B cell (primary cell): ENCODE results near the gene FBXO44. TPM values are rescaled to one million over a fixed set of nuclear protein-coding genes. Genes with fewer than 3 reads are reported as not detected.

Experiments used
- ATAC-seq: fragments of 200-7000 bp; cut with Tn5 transposase; one replicate; pipeline ENCODE4 v1.10.0; 2021; ENCODE audit warnings: low read depth, mild to moderate bottlenecking, moderate number of reproducible peaks, moderate library complexity
- CTCF ChIA-PET: fragments of 350-600 bp; sonication (Branson Sonifier 250); formaldehyde crosslinking; loops from one replicate; lab custom pipeline; 2021; ENCODE audit warnings: antibody characterized with exemption, inconsistent platforms; lab: Charles Lee
- POLR2A ChIA-PET: fragments of 350-600 bp; sonication (Branson Sonifier 250); formaldehyde crosslinking; loops from one replicate; lab custom pipeline; 2021; ENCODE audit warnings: antibody characterized with exemption; lab: Charles Lee
- DNase-seq: peaks from one replicate; pipeline ENCODE4 v3.0.0; 2013
- H2AFZ ChIP-seq: 2 replicates; pipeline ENCODE4 v1.6.1; 2012; ENCODE audit warnings: mild to moderate bottlenecking, low read depth, low read length; ENCODE audit not compliant: insufficient read depth, poor library complexity, severe bottlenecking
- H3K27ac ChIP-seq, 2 donors: 1 replicate in 1 of 2; 2 replicates in 1 of 2; pipeline ENCODE4 v1.5.1; 2012 to 2013; ENCODE audit warnings: low read length in 2 of 2, mild to moderate bottlenecking in 2 of 2, moderate library complexity in 1 of 2
- H3K27me3 ChIP-seq, 4 experiments: fragments of 200-600 bp in 1 of 4; sonication (generic) in 1 of 4; replicated peaks in 1 of 4; 1 replicate in 2 of 4; 2 replicates in 2 of 4; pipeline versions ENCODE4 v1.6.1 to v1.7.0; 2013 to 2016; ENCODE audit warnings: low read length in 3 of 4, mild to moderate bottlenecking in 2 of 4, mixed read lengths in 1 of 4, moderate library complexity in 1 of 4; ENCODE audit not compliant: insufficient read depth in 4 of 4, control insufficient read depth in 3 of 4; ENCODE audit errors: control extremely low read depth in 1 of 4
- H3K36me3 ChIP-seq, 2 experiments: replicated peaks in 1 of 2; 1 replicate in 1 of 2; 2 replicates in 1 of 2; pipeline versions ENCODE4 v1.6.1 to v1.7.1; 2013; ENCODE audit warnings: low read length in 1 of 2; ENCODE audit not compliant: insufficient read depth in 2 of 2, control insufficient read depth in 1 of 2; ENCODE audit errors: control extremely low read depth in 1 of 2, extremely low read depth in 1 of 2
- H3K4me1 ChIP-seq, 2 donors: fragments of 200-600 bp in 1 of 2; sonication (generic) in 1 of 2; 1 replicate in 1 of 2; 2 replicates in 1 of 2; pipeline versions ENCODE4 v1.5.1 to v1.6.1; 2013 to 2017; ENCODE audit warnings: low read length in 2 of 2; ENCODE audit not compliant: control insufficient read depth in 2 of 2, insufficient read depth in 2 of 2
- H3K4me2 ChIP-seq: replicated peaks from 2 replicates; pipeline ENCODE3; 2012; ENCODE audit warnings: mild to moderate bottlenecking, low read depth, low read length; ENCODE audit not compliant: poor library complexity, severe bottlenecking
- H3K4me3 ChIP-seq, 5 experiments: fragments of 200-600 bp in 1 of 5; sonication (generic) in 1 of 5; 1 replicate in 3 of 5; 2 replicates in 2 of 5; pipeline versions ENCODE4 v1.5.1 to v1.7.0; 2011 to 2016; ENCODE audit warnings: low read length in 4 of 5, mild to moderate bottlenecking in 4 of 5, low read depth in 2 of 5, control low read depth in 1 of 5, moderate library complexity in 1 of 5; ENCODE audit not compliant: insufficient read depth in 1 of 5; ENCODE audit errors: control extremely low read depth in 1 of 5, extremely low read depth in 1 of 5
- H3K79me2 ChIP-seq: fragments of 200-600 bp; sonication (generic); one replicate; pipeline ENCODE4 v1.6.0; 2016; ENCODE audit warnings: low read length; ENCODE audit not compliant: control insufficient read depth, insufficient read depth
- H3K9ac ChIP-seq: fragments of 200-600 bp; sonication (generic); 2 replicates; pipeline ENCODE4 v1.6.1; 2017; ENCODE audit warnings: mild to moderate bottlenecking, low read length, moderate library complexity
- H3K9me3 ChIP-seq, 3 donors: one replicate each; pipeline versions ENCODE4 v1.6.1 to v1.7.1; 2013; ENCODE audit warnings: low read length in 2 of 3; ENCODE audit not compliant: control insufficient read depth in 2 of 3, insufficient read depth in 1 of 3; ENCODE audit errors: control extremely low read depth in 1 of 3
- H4K20me1 ChIP-seq: 2 replicates; pipeline ENCODE4 v1.6.0; 2012; ENCODE audit warnings: mild to moderate bottlenecking, low read length; ENCODE audit not compliant: insufficient read depth, control insufficient read depth, poor library complexity, severe bottlenecking
- H3K27ac Mint-ChIP-seq: one replicate; pipeline ENCODE4 v1.8.0; 2021; ENCODE audit warnings: mixed read lengths
- H3K27me3 Mint-ChIP-seq: one replicate; pipeline ENCODE4 v1.8.0; 2021; ENCODE audit warnings: mixed read lengths
- H3K4me1 Mint-ChIP-seq: one replicate; pipeline ENCODE4 v1.8.0; 2021; ENCODE audit warnings: mixed read lengths
- H3K4me3 Mint-ChIP-seq: one replicate; pipeline ENCODE4 v1.8.0; 2021; ENCODE audit warnings: mixed read lengths
- H3K9me3 Mint-ChIP-seq: one replicate; pipeline ENCODE4 v1.8.0; 2022; ENCODE audit warnings: mixed read lengths; ENCODE audit not compliant: insufficient read depth
- EZH2 ChIP-seq: IDR thresholded peaks from 2 replicates; pipeline ENCODE4 v1.6.1; 2012; ENCODE audit warnings: borderline replicate concordance, low read depth, mild to moderate bottlenecking, moderate library complexity, low read length; ENCODE audit not compliant: insufficient read depth, poor library complexity, severe bottlenecking
- WGBS: methylation state at CpG from one replicate; pipeline ENCODE4 v1.1.5; 2013; ENCODE audit warnings: missing lambda C conversion rate; ENCODE audit not compliant: insufficient coverage; 5-methylcytosine and 5-hydroxymethylcytosine counted together
- intact Hi-C: fragments of 100-400 bp; cut with micrococcal nuclease; formaldehyde crosslinking; loops from one replicate; pipeline ENCODE4 v1.10.0; 2022
- polyA plus RNA-seq: library from polyadenylated mRNA; depleted of rRNA; stranded (reverse); fragments of >200 nt; gene quantifications from 2 replicates; pipeline ENCODE4 v1.2.3, GENCODE V29; 2012
- total RNA-seq, 2 donors: library from RNA; stranded (reverse); fragments of 120-200 nt in 1 of 2; gene quantifications; 1 replicate in 1 of 2; 2 replicates in 1 of 2; pipeline versions ENCODE4 v1.2.3 to v1.2.4, GENCODE V29; 2013 to 2022
- TF ChIP-seq, protein P1 (sequence below): fragments of 200-600 bp; IDR thresholded peaks from one replicate; pipeline ENCODE4 v1.8.0; 2022; ENCODE audit warnings: antibody characterized with exemption, mild to moderate bottlenecking

Gene FBXO44
- total and polyA plus RNA-seq, 2 donors (not counting 1 experiment from before 2014, with no cell fraction given), result 61.5 to 101 TPM

DNA sequence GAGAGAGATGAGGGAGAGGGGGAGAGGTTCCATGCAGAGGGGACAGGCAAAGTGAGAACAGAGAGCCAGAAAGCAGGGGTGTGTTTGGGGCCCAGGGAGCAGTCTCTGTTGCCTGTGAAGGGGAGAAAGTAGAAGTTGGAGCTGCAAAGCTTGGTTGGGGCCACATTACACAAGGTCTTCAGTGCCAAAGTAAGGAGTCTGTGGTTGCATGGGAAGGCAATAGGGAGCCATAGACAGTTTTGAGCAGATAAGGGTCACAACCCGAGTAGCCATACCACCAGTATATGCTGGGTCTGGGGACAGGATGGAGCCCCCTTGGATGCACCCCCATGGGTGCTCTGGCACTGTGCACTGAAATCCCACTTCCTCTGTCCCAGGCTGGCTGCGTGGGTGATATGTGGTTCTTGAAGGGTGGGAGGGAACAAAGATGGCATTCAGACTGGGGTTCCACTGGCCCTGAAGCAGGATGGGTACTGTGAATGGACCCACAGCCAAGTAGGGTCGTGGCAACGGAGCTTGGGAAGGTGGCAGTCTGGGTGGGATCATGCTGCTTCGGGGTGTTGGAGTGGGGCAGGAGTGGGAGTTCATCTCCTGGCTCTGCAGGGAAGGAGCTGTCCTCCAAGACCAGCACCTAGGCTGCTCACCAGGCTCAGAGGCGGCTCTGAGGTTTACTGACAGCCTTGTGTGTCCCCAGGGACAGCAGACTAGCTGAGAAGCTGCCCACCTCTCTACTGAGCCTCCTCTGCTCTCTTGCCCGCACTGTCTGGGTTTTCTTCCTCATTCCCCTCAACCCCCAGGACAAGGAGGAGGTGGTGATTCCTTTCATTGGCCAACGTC, 48.9 kb downstream of the FBXO44 start:
- TF ChIP-seq, protein P1, sequence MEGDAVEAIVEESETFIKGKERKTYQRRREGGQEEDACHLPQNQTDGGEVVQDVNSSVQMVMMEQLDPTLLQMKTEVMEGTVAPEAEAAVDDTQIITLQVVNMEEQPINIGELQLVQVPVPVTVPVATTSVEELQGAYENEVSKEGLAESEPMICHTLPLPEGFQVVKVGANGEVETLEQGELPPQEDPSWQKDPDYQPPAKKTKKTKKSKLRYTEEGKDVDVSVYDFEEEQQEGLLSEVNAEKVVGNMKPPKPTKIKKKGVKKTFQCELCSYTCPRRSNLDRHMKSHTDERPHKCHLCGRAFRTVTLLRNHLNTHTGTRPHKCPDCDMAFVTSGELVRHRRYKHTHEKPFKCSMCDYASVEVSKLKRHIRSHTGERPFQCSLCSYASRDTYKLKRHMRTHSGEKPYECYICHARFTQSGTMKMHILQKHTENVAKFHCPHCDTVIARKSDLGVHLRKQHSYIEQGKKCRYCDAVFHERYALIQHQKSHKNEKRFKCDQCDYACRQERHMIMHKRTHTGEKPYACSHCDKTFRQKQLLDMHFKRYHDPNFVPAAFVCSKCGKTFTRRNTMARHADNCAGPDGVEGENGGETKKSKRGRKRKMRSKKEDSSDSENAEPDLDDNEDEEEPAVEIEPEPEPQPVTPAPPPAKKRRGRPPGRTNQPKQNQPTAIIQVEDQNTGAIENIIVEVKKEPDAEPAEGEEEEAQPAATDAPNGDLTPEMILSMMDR, result no peak
- TF ChIP-seq EZH2, result no peak
- Histone ChIP-seq H3K9me3 (no peaks in the 10 kb centered on the region), H3K4me2 (no peak overlapping the region), H3K27me3 (peaks cover 0 to 20% (median 2%) of the 10 kb centered on the region in 4 experiments), H3K4me3 (no peak overlapping the region), H2AFZ (no peak overlapping the region), H3K36me3 (no peaks in the 10 kb centered on the region), H3K79me2 (no peaks in the 10 kb centered on the region), H3K27ac (no peak overlapping the region), H4K20me1 (no peaks in the 10 kb centered on the region), H3K9ac (no peak overlapping the region), H3K4me1 (no peaks in the 10 kb centered on the region)
- no peak for ATAC-seq
- Mint-ChIP-seq H3K27ac (no peak overlapping the region), H3K9me3 (no peaks in the 10 kb centered on the region), H3K27me3 (peaks cover 13% of the 10 kb centered on the region), H3K4me3 (no peak overlapping the region), H3K4me1 (no peaks in the 10 kb centered on the region)
- WGBS, result 58% methylated on average over 6 of the region's 8 CpGs
- ChIA-PET CTCF (no interaction called here), POLR2A (no interaction called here)
- intact Hi-C loops, result no loop called here
- no peak for DNase-seq

DNA sequence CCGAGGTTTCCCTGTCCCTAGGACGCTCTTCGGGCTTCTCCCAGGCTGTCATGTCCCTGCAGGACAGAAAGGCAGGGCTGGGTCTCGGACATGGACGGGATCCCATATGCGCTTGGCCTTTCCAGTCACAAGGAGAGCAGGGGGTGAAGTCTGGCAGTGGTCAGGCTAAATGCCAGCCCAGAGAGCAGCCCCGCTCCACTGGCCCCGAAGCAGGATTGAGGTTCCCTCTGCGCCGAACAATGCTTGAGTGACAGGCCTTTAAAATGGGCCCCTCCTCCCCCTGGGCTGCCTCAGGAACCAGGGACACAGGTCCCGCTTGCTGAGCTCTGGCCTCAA, 49.5 kb downstream of the FBXO44 start:
- no peaks in the 10 kb centered on the region for H3K79me2 ChIP-seq
- H3K9ac ChIP-seq, result no peak overlapping the region
- peaks cover 0 to 16% (median 2%) of the 10 kb centered on the region in 4 experiments for H3K27me3 ChIP-seq
- CTCF ChIA-PET, result interaction anchor here (1.3 kb wide), 1 partner anchor 58 kb away, joined by 3 read pairs; no protein-coding TSS in a partner anchor
- H3K4me1 ChIP-seq, result no peaks in the 10 kb centered on the region
- H3K4me3 Mint-ChIP-seq, result no peak overlapping the region
- no peaks in the 10 kb centered on the region for H3K36me3 ChIP-seq
- H3K4me3 ChIP-seq, result no peak overlapping the region
- no peaks in the 10 kb centered on the region for H3K9me3 ChIP-seq
- H2AFZ ChIP-seq, result no peak overlapping the region
- POLR2A ChIA-PET, result no interaction called here
- H3K4me1 Mint-ChIP-seq, result no peaks in the 10 kb centered on the region
- H3K27ac ChIP-seq, result no peak overlapping the region
- H3K27me3 Mint-ChIP-seq, result peaks cover 14% of the 10 kb centered on the region
- ATAC-seq, result no peak
- no peaks in the 10 kb centered on the region for H3K9me3 Mint-ChIP-seq
- no peak overlapping the region for H3K4me2 ChIP-seq
- TF ChIP-seq EZH2, result no peak
- TF ChIP-seq, protein P1, result no peak
- no peak for DNase-seq
- no peak overlapping the region for H3K27ac Mint-ChIP-seq
- intact Hi-C loops, result no loop called here
- 81% methylated on average over 11 of the region's 11 CpGs for WGBS
- H4K20me1 ChIP-seq, result no peaks in the 10 kb centered on the region
